ENCODE data around the gene ZFPL1. TPM values are rescaled to one million over a fixed set of nuclear protein-coding genes. Genes with fewer than 3 reads are reported as not detected.

Gene ZFPL1
- total RNA-seq, 1 donor from 2014 or later: 25.9 TPM

GRCh38 chr11:65084598-65085375, 765 bp downstream of the ZFPL1 start:
- DNase-seq (ENCODE audit: low spot score): no peak
- Mint-ChIP-seq H3K4me1 (ENCODE audit: unreplicated experiment) (peaks cover 16% of the 10 kb centered on the region), H3K27ac (ENCODE audit: unreplicated experiment) (peak overlapping the region; percentile 87), H3K36me3 (ENCODE audit: low read depth, unreplicated experiment) (peaks cover 14% of the 10 kb centered on the region), H3K27me3 (ENCODE audit: unreplicated experiment) (peaks cover 10% of the 10 kb centered on the region), H3K4me3 (ENCODE audit: unreplicated experiment) (peak overlapping the region; percentile 98), H3K9me3 (ENCODE audit: unreplicated experiment) (no peaks in the 10 kb centered on the region)
- TF ChIP-seq CTCF (IDR thresholded peaks at IDR 0.05; ENCODE audit: unreplicated experiment): no peak

- peak overlapping the region; percentile 98 for H3K4me3 Mint-ChIP-seq (ENCODE audit: unreplicated experiment)
- peaks cover 14% of the 10 kb centered on the region for H3K36me3 Mint-ChIP-seq (ENCODE audit: low read depth, unreplicated experiment)
- H3K27me3 Mint-ChIP-seq (ENCODE audit: unreplicated experiment): peaks cover 10% of the 10 kb centered on the region
- TF ChIP-seq CTCF (IDR thresholded peaks at IDR 0.05; ENCODE audit: unreplicated experiment): no peak
- peak overlapping the region; percentile 44 for H3K27ac Mint-ChIP-seq (ENCODE audit: unreplicated experiment)
- DNase-seq (ENCODE audit: low spot score): no peak
- H3K9me3 Mint-ChIP-seq (ENCODE audit: unreplicated experiment): no peaks in the 10 kb centered on the region
- peaks cover 16% of the 10 kb centered on the region for H3K4me1 Mint-ChIP-seq (ENCODE audit: unreplicated experiment)
Measured at GRCh38 chr11:65085446-65085845, 1.4 kb downstream of the ZFPL1 start.

- DNase-seq (ENCODE audit: low spot score): no peak
- Mint-ChIP-seq H3K4me1 (ENCODE audit: unreplicated experiment) (peaks cover 16% of the 10 kb centered on the region), H3K36me3 (ENCODE audit: low read depth, unreplicated experiment) (peaks cover 10% of the 10 kb centered on the region), H3K27ac (ENCODE audit: unreplicated experiment) (no peak overlapping the region), H3K9me3 (ENCODE audit: unreplicated experiment) (no peaks in the 10 kb centered on the region), H3K27me3 (ENCODE audit: unreplicated experiment) (peaks cover 8% of the 10 kb centered on the region), H3K4me3 (ENCODE audit: unreplicated experiment) (no peak overlapping the region)
- no peak for TF ChIP-seq CTCF (IDR thresholded peaks at IDR 0.05; ENCODE audit: unreplicated experiment)
Measured at GRCh38 chr11:65086809-65087208, 2.8 kb downstream of the ZFPL1 start.

GRCh38 chr11:65087216-65087615, 3.2 kb downstream of the ZFPL1 start:
- Mint-ChIP-seq H3K4me3 (ENCODE audit: unreplicated experiment) (no peak overlapping the region), H3K9me3 (ENCODE audit: unreplicated experiment) (no peaks in the 10 kb centered on the region), H3K36me3 (ENCODE audit: low read depth, unreplicated experiment) (peaks cover 10% of the 10 kb centered on the region), H3K27me3 (ENCODE audit: unreplicated experiment) (peaks cover 8% of the 10 kb centered on the region), H3K4me1 (ENCODE audit: unreplicated experiment) (peaks cover 16% of the 10 kb centered on the region), H3K27ac (ENCODE audit: unreplicated experiment) (no peak overlapping the region)
- DNase-seq (ENCODE audit: low spot score): no peak
- no peak for TF ChIP-seq CTCF (IDR thresholded peaks at IDR 0.05; ENCODE audit: unreplicated experiment)

GRCh38 chr11:65087827-65088226, 3.8 kb downstream of the ZFPL1 start:
- no peak for DNase-seq (ENCODE audit: low spot score)
- peaks cover 15% of the 10 kb centered on the region for H3K4me1 Mint-ChIP-seq (ENCODE audit: unreplicated experiment)
- H3K9me3 Mint-ChIP-seq (ENCODE audit: unreplicated experiment): no peaks in the 10 kb centered on the region
- H3K36me3 Mint-ChIP-seq (ENCODE audit: low read depth, unreplicated experiment): peaks cover 10% of the 10 kb centered on the region
- H3K4me3 Mint-ChIP-seq (ENCODE audit: unreplicated experiment): no peak overlapping the region
- TF ChIP-seq CTCF (IDR thresholded peaks at IDR 0.05; ENCODE audit: unreplicated experiment): no peak
- H3K27me3 Mint-ChIP-seq (ENCODE audit: unreplicated experiment): peaks cover 8% of the 10 kb centered on the region
- no peak overlapping the region for H3K27ac Mint-ChIP-seq (ENCODE audit: unreplicated experiment)
